GM18909 (cell line): ENCODE measurements around the gene SGF29.
"Not testable (repeated sequence)": the region's sequence is repeated elsewhere in the genome, so short reads cannot be mapped to it uniquely, and the experiment has no call there.

Source experiments
- ATAC-seq: cut with Tn5 transposase; IDR thresholded peaks from one replicate; pipeline ENCODE4 v1.9.1; 2021; ENCODE audit warnings: mild to moderate bottlenecking; ENCODE audit not compliant: unreplicated experiment, poor library complexity

SGF29 gene

GRCh38 chr16:28531777-28532744 is 21.7 kb upstream of the SGF29 start:
- ATAC-seq, result no peak

- no peak for ATAC-seq
Observed at GRCh38 chr16:28532940-28533647, 20.6 kb upstream of the SGF29 start.

GRCh38 chr16:28534542-28535373 is 19.0 kb upstream of the SGF29 start:
- no peak for ATAC-seq

DNA sequence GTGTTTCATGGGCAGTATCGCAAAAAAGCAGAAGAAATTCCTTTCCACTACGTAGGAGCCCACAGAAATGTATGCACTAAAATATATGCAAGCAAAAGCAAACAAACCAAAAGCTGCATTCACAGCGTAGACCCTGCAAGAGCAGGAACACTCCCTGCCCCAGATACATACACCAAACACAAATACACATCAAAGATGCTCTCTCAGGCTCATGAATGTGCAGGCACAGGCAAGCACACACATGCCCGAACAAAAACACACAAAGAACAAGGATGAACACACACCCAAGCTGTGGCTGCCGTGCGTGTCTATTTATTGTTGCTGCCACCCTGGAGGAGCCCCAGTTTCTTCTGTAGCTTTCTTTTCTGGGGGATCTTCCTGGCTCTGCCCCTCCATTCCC is 16.6 kb upstream of the SGF29 start:
- ATAC-seq, result no peak

- ATAC-seq, result no peak
Observed at GRCh38 chr16:28537964-28538732, 15.6 kb upstream of the SGF29 start.

DNA sequence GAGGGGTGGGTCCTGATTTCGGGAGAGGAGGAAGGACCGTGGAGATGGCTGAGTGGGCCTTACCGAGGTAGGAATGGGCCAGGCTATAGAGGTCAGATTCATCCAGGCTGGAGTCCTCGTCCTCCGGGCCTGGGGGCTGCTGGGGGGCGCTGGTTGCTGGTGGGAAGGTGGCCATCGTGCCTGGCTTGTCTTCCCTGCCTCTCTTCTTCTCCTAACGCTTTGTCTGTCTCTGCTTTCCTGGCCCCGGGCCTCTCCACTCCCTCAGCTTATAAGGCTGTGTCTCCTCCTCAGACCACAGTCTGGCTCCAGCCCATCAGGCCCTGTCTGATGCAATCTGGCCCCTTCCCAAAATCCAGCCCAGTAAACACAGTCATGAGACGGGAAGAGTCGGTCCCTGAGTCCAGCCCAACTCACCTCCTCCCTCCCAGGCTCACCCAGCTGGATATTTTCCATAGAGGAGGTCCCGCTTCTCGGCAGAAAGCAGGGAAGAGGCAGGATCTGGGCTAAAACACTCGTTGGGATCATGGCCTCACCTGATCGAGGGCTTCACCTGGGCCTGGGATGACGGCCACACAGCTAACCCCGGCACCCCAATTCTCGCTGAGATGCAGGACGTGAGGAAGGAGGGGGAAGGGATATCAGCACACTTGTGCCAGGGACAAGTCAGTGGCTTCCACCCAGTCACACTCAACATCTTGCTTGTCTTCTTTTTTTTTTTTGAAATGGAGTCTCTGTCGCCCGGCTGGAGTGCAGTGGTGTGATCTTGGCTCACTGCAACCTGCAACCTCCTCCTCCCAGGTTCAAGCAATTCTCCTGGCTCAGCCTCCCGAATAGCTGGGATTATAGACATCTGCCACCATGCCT is 14.8 kb upstream of the SGF29 start, which contains the start of gene NUPR1:
Gene NUPR1 (minus strand): TSS at position 242 of the 864 bp plus-strand sequence. CDS start 67 bp downstream, at position 175.
- no peak for ATAC-seq

GRCh38 chr16:28540346-28540745 is 13.4 kb upstream of the SGF29 start:
- ATAC-seq, result no peak

- no peak for ATAC-seq
Observed at GRCh38 chr16:28542646-28543045, 11.1 kb upstream of the SGF29 start.

- ATAC-seq, result no peak
Observed at GRCh38 chr16:28543072-28543471, 10.6 kb upstream of the SGF29 start.

- ATAC-seq, result no peak
Observed at GRCh38 chr16:28544998-28545397, 8.7 kb upstream of the SGF29 start.

- ATAC-seq, result not testable (repeated sequence)
Observed at GRCh38 chr16:28545964-28546363, 7.8 kb upstream of the SGF29 start.

DNA sequence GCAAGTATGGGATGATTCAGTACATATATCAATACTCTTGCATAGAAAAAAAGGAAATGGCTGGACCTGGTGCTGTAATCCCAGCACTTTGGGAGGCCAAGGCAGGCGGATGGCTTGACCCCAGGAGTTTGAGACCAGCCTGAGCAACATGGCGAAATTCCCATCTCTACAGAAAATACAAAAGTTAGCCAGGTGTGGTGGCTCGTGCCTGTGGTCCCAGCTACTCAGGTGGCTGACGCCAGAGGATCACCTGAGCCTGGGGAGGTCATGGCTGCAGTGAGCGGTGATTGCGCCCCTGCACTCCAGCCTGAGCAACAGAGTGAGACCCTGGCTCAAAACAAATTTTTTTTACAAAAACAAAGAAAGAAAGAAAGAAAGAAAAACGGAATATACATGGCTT is 7.1 kb upstream of the SGF29 start:
- no peak for ATAC-seq

DNA sequence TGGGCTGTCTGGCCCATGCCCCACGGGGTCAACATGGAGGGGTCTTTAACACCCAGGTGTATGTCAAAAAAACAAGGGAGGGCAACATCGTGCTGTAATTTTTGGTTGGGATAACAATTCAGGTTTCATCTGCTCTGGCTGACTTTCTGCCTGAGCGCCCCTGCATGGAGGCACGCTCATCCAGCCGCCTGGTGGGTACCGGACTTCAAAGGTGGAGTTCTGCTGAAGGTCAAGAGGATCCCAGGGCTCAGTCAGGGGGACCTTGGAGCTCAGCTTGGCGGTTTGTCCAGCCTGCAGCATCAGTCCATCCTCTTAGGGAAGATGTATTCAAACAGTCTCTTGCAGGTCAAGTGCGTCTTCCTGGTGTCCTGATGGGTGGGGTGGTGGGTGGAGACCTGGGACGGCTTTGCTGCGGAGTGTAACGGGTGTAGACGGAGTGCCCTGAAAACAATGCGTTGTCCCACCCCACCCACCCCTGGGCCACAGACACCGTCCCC is 5.4 kb upstream of the SGF29 start:
- no peak for ATAC-seq

DNA sequence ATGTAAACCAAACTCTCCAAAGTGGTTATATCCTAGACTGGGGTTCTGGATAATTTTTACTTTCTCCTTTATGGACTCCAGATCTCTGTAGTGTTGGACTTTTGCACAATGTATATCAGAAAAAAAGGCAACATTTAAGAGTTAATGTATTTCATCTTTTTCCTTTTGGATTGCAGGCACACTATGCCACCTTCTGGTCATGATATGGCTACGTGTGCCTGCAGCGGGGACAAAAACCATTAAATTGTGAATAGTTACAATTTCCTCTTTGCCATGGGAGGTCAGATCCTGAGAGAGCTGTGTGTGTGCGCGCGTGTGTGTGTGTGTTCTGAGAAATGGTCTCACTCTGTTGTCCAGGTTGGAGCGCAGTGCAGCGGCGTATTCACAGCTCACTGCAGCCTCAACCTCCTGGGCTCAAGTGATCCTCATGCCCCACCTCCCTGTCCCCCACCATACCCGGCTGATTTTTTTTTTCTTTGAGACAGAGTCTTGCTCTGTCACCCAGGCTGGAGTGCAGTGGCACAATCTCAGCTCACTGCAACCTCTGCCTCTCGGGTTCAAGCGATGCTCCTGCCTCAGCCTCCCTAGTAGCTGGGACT is 4.3 kb upstream of the SGF29 start:
- no peak for ATAC-seq

- no peak for ATAC-seq
Observed at GRCh38 chr16:28554634-28555423, 1.1 kb downstream of the SGF29 start.

DNA sequence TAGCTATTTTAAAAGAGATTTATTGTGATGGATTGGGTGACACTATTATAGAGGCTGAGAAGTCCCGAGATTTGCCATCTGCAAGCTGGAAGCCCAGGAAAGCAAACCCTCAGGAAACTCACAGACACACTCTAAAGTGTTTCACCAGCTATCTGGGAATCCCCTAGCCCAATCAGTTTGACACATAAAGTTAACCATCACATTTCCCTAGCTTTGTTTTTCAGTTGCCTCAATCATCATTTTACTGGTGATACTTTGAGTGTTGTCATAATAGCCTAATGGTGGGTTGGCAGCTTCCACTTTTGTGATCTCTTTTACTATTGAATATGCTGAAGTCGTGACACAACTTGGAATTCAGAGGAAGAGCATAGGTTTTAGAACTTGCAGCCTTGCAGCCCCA is 1.8 kb downstream of the SGF29 start:
- ATAC-seq, result no peak

DNA sequence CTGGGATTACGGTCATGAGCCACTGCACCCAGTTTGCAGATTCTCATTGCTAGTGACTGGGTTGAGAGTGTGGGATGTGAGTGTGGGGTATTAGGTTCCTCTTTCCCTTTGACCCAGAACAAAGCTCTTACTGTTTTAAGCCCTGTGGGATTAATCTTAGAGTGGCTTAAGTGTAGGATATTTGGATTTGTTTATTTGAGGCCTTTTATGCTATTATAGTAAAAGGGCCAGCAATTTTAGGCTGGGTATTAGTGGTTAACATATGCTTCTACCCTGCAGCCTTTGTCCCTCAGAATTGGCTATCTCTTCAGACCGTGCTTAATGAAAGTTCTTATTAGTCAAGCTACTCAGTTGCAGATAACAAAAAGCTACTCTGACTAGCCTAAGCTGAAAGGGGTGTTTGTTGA is 3.2 kb downstream of the SGF29 start:
- no peak for ATAC-seq
